IMR-90 (cell line): ENCODE data around the gene TGM1. TPM values are rescaled to one million over a fixed set of nuclear protein-coding genes. Genes with fewer than 3 reads are reported as not detected.

Source experiments
- ATAC-seq: fragments of 200-7000 bp; cut with Tn5 transposase; 2 replicates; pipeline ENCODE4 v1.9.1; 2020; ENCODE audit warnings: low read depth, mild to moderate bottlenecking, moderate library complexity
- BruUV-seq: library from RNA; stranded (reverse); fragments of 400-500 nt; replicated peaks from 2 replicates; lab custom pipeline; 2021; lab: Mats Ljungman, UMichigan
- CTCF ChIA-PET: fragments of 300-600 bp; formaldehyde crosslinking; extraction: SDS; loops from one replicate; lab custom pipeline; 2021; ENCODE audit warnings: antibody characterized with exemption; lab: Yijun Ruan, JAX
- POLR2A ChIA-PET: fragments of 300-600 bp; sonication (Branson Sonifier 250); formaldehyde crosslinking; loops from one replicate; lab custom pipeline; 2022; ENCODE audit warnings: antibody characterized with exemption; ENCODE audit not compliant: unreplicated experiment; lab: Charles Lee
- DNase-seq: peaks from one replicate; pipeline ENCODE4 v3.0.0; 2013
- H2AFZ ChIP-seq: replicated peaks from 2 replicates; pipeline ENCODE3; 2013; ENCODE audit warnings: low read length, mild to moderate bottlenecking; ENCODE audit not compliant: poor library complexity
- H2AK5ac ChIP-seq: 2 replicates; pipeline ENCODE4 v1.6.1; 2013; ENCODE audit warnings: low read depth, low read length, inconsistent platforms
- H2AK9ac ChIP-seq: replicated peaks from 2 replicates; pipeline ENCODE3; 2013; ENCODE audit warnings: mild to moderate bottlenecking, low read depth, low read length, moderate library complexity; ENCODE audit not compliant: poor library complexity
- H2BK120ac ChIP-seq: 2 replicates; pipeline ENCODE4 v1.6.1; 2013; ENCODE audit warnings: low read depth, low read length, inconsistent platforms
- H2BK15ac ChIP-seq: 3 replicates; pipeline ENCODE4 v1.6.1; 2013; ENCODE audit warnings: low read depth, low read length, inconsistent platforms
- H2BK20ac ChIP-seq: 2 replicates; pipeline ENCODE4 v1.6.1; 2013; ENCODE audit warnings: low read depth, mild to moderate bottlenecking, inconsistent platforms, low read length, moderate library complexity
- H2BK5ac ChIP-seq: 2 replicates; pipeline ENCODE4 v1.6.1; 2013; ENCODE audit warnings: mild to moderate bottlenecking, low read depth, low read length, inconsistent platforms; ENCODE audit not compliant: poor library complexity, severe bottlenecking
- H3K14ac ChIP-seq: replicated peaks from 2 replicates; pipeline ENCODE4 v1.6.1; 2013; ENCODE audit warnings: low read depth, low read length, inconsistent platforms
- H3K18ac ChIP-seq: 2 replicates; pipeline ENCODE4 v1.6.1; 2013; ENCODE audit warnings: low read depth, low read length, control low read depth
- H3K23ac ChIP-seq: 2 replicates; pipeline ENCODE4 v1.6.1; 2013; ENCODE audit warnings: low read depth, low read length, inconsistent platforms
- H3K27ac ChIP-seq: 2 replicates; pipeline ENCODE4 v1.5.1; 2013; ENCODE audit warnings: mild to moderate bottlenecking, control low read depth, low read length; ENCODE audit not compliant: insufficient read depth
- H3K27me3 ChIP-seq: 2 replicates; pipeline ENCODE4 v1.6.1; 2013; ENCODE audit warnings: low read length; ENCODE audit not compliant: control insufficient read depth, insufficient read depth
- H3K36me3 ChIP-seq: 2 replicates; pipeline ENCODE4 v1.6.1; 2013; ENCODE audit warnings: low read length, mixed read lengths; ENCODE audit not compliant: control insufficient read depth, insufficient read depth
- H3K4ac ChIP-seq: 2 replicates; pipeline ENCODE4 v1.6.1; 2013; ENCODE audit warnings: low read depth, low read length, inconsistent platforms
- H3K4me1 ChIP-seq: 2 replicates; pipeline ENCODE4 v1.6.1; 2013; ENCODE audit warnings: low read length, mixed read lengths; ENCODE audit not compliant: control insufficient read depth, insufficient read depth
- H3K4me2 ChIP-seq: 2 replicates; pipeline ENCODE4 v1.6.1; 2013; ENCODE audit warnings: low read depth, mild to moderate bottlenecking, control low read depth, low read length, moderate library complexity
- H3K4me3 ChIP-seq: 2 replicates; pipeline ENCODE4 v1.5.1; 2013; ENCODE audit warnings: low read depth, mild to moderate bottlenecking, control low read depth, low read length, moderate library complexity; ENCODE audit not compliant: insufficient read depth
- H3K56ac ChIP-seq: 2 replicates; pipeline ENCODE4 v1.6.1; 2013; ENCODE audit warnings: low read length, inconsistent platforms; ENCODE audit not compliant: insufficient read depth; ENCODE audit errors: extremely low read depth
- H3K79me1 ChIP-seq, 2 experiments: 2 replicates each; pipeline ENCODE4 v1.6.1; 2013; ENCODE audit warnings: low read length in 2 of 2, inconsistent platforms in 1 of 2, low read depth in 1 of 2
- H3K9ac ChIP-seq: 2 replicates; pipeline ENCODE4 v1.6.1; 2013; ENCODE audit warnings: low read depth, low read length, control low read depth
- H3K9me1 ChIP-seq: 2 replicates; pipeline ENCODE4 v1.6.1; 2013; ENCODE audit warnings: low read length, inconsistent platforms; ENCODE audit not compliant: insufficient read depth
- H3K9me3 ChIP-seq: 2 replicates; pipeline ENCODE4 v1.6.1; 2013; ENCODE audit warnings: low read length; ENCODE audit not compliant: control insufficient read depth, insufficient read depth
- H4K20me1 ChIP-seq: 2 replicates; pipeline ENCODE4 v1.6.1; 2013; ENCODE audit warnings: low read length, inconsistent platforms; ENCODE audit not compliant: insufficient read depth
- H4K5ac ChIP-seq: 2 replicates; pipeline ENCODE4 v1.6.1; 2013; ENCODE audit warnings: mild to moderate bottlenecking, low read depth, low read length, control low read depth
- H4K8ac ChIP-seq, 2 experiments: 2 replicates each; pipeline ENCODE4 v1.6.1; 2013; ENCODE audit warnings: low read depth in 2 of 2, low read length in 2 of 2, control low read depth in 1 of 2, inconsistent platforms in 1 of 2
- H4K91ac ChIP-seq: 2 replicates; pipeline ENCODE4 v1.6.1; 2013; ENCODE audit warnings: low read depth, low read length, inconsistent platforms; ENCODE audit not compliant: insufficient read depth
- POLR2A ChIP-seq: IDR thresholded peaks from 2 replicates; pipeline ENCODE4 v1.6.1; 2012; ENCODE audit warnings: mild to moderate bottlenecking, low read depth, low read length
- WGBS, 2 experiments: methylation state at CpG; one replicate each; pipeline versions ENCODE4 v1.1.5 to v1.1.7; 2013; ENCODE audit warnings: missing lambda C conversion rate in 2 of 2; ENCODE audit not compliant: insufficient read length in 1 of 2; ENCODE audit errors: extremely low coverage in 2 of 2; 5-methylcytosine and 5-hydroxymethylcytosine counted together
- dilution Hi-C: fragments of 300-500 bp; cut with HindIII; formaldehyde crosslinking; loops from one replicate; pipeline ENCODE4 v1.14.3; 2018; ENCODE audit warnings: low sequenced_read_pairs; ENCODE audit not compliant: unreplicated experiment
- in situ Hi-C: fragments of 300-500 bp; cut with MboI; formaldehyde crosslinking; loops from 3 replicates; pipeline ENCODE4 v1.14.3; 2019; ENCODE audit warnings: low sequenced_read_pairs, inconsistent platforms, mixed read lengths
- intact Hi-C: fragments of 100-400 bp; cut with micrococcal nuclease; formaldehyde crosslinking; loops from 2 replicates; pipeline ENCODE4 v1.10.0; 2022
- polyA plus RNA-seq, 3 experiments: library from polyadenylated mRNA; depleted of rRNA; stranded (reverse); fragments of >200 nt; gene quantifications; 2 replicates each; pipeline ENCODE4 v1.2.3, GENCODE V29; 2012; ENCODE audit warnings: low replicate concordance in 1 of 3
- total RNA-seq: library from RNA; depleted of rRNA; stranded (reverse); fragments of >200 nt; gene quantifications from 2 replicates; pipeline ENCODE4 v1.2.3, GENCODE V29; 2012
- TF ChIP-seq, protein P1 (sequence below): conservative IDR thresholded peaks from 2 replicates; pipeline ENCODE4 v1.5.1; 2012; ENCODE audit warnings: mild to moderate bottlenecking, low read depth, low read length, improper control_type of control experiment

TGM1 gene
- total and polyA plus RNA-seq, 2 of the 4 experiments (the other 2 are of a cell fraction), result 0.72 to 3.3 TPM

DNA sequence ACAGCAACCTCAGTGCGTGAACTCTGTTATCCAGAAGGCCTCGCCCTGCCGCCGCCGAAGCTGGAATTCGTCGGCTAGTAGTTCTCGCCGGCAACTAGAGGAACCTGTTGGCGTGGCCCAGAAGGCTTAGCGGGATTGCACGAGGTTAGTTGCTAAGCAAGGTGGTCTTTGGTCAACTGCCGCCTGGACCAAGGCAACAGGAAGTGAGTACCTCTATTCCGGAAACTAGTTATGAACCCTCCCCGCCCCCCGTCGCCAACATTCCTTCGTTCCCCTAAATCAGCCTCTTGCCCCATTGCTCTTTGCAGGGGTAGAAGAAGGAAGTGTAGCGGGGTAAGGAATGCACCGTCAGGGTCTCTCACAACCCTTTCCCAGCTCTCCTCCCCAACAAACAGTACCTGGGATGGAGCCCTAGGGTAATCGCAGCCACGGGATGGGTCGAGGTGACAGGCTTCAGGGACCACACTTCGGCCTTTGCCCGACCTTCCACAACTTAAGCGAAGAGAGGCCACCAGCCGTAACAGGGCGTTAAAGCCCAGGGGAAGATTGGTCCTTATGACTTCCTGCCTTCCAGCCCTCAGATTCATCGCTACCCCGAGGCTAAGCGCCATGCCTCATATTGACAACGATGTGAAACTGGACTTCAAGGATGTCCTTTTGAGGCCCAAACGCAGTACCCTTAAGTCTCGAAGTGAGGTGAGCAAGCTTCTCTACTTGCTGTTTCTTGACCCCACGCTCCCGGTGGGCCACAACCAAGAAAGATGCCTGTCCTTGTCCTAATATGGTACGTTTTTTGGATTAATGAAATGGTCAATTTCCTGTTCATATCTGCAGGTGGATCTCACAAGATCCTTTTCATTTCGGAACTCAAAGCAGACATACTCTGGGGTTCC is 30.1 kb downstream of the TGM1 start, which contains the start of gene GMPR2:
Gene GMPR2, plus strand, starts transcription at position 285 of the 893 bp plus-strand sequence. Its CDS starts 325 bp downstream, at position 610.
- ChIA-PET POLR2A (interaction anchor here (1.2 kb wide), 1 partner anchor 10 kb away, joined by 3 read pairs; the partner anchor contains the start of gene TINF2), CTCF (no interaction called here)
- H4K5ac ChIP-seq, result peak within 1 kb of the TSS; percentile 92
- TSS peak; percentile 67 for BruUV-seq
- peak within 1 kb of the TSS; percentile 97 for H4K91ac ChIP-seq
- H3K9me3 ChIP-seq, result no peaks in the 10 kb centered on the region
- peaks cover 47 to 84% of the 10 kb centered on the region in 2 experiments for H3K79me1 ChIP-seq
- dilution Hi-C loops (no loop called here), intact Hi-C loops (loop anchor here (1.0 kb wide), 1 partner anchor 17 kb away; the partner anchor contains the start of gene MDP1), in situ Hi-C loops (loop anchor here (10.0 kb wide), 1 partner anchor 202 kb away; no protein-coding TSS in a partner anchor)
- peak within 1 kb of the TSS; percentile 97 for H2AK5ac ChIP-seq
- ATAC-seq (peak; percentile 67), DNase-seq (no peak)
- TF ChIP-seq, protein P1, sequence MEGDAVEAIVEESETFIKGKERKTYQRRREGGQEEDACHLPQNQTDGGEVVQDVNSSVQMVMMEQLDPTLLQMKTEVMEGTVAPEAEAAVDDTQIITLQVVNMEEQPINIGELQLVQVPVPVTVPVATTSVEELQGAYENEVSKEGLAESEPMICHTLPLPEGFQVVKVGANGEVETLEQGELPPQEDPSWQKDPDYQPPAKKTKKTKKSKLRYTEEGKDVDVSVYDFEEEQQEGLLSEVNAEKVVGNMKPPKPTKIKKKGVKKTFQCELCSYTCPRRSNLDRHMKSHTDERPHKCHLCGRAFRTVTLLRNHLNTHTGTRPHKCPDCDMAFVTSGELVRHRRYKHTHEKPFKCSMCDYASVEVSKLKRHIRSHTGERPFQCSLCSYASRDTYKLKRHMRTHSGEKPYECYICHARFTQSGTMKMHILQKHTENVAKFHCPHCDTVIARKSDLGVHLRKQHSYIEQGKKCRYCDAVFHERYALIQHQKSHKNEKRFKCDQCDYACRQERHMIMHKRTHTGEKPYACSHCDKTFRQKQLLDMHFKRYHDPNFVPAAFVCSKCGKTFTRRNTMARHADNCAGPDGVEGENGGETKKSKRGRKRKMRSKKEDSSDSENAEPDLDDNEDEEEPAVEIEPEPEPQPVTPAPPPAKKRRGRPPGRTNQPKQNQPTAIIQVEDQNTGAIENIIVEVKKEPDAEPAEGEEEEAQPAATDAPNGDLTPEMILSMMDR, result no peak
- TF ChIP-seq POLR2A, result 0 out of 2 replicates have a peak, but pooled peaks have one; percentile 1
- H3K18ac ChIP-seq, result peak within 1 kb of the TSS; percentile 67
- H2AK9ac ChIP-seq, result peak within 1 kb of the TSS; percentile 99
- peak within 1 kb of the TSS; percentile 100 for H2AFZ ChIP-seq
- no peaks in the 10 kb centered on the region for H4K20me1 ChIP-seq
- H2BK15ac ChIP-seq, result peak within 1 kb of the TSS; percentile 79
- peak within 1 kb of the TSS; percentile 98 to 100 for H4K8ac ChIP-seq
- H3K27ac ChIP-seq, result peak within 1 kb of the TSS; percentile 91
- peak within 1 kb of the TSS; percentile 98 for H3K4me2 ChIP-seq
- peaks cover 16% of the 10 kb centered on the region for H3K9me1 ChIP-seq
- H3K27me3 ChIP-seq, result no peaks in the 10 kb centered on the region
- H3K9ac ChIP-seq, result peak within 1 kb of the TSS; percentile 91
- H3K56ac ChIP-seq, result peak within 1 kb of the TSS; percentile 97
- peak within 1 kb of the TSS; percentile 98 for H3K23ac ChIP-seq
- peak within 1 kb of the TSS; percentile 98 for H3K4ac ChIP-seq
- peaks cover 22% of the 10 kb centered on the region for H3K36me3 ChIP-seq
- H2BK5ac ChIP-seq, result peak within 1 kb of the TSS; percentile 92
- H3K4me1 ChIP-seq, result peaks cover 8% of the 10 kb centered on the region
- WGBS, 2 experiments, result 10% methylated on average over 9 of the region's 38 CpGs; no CpG with 5 or more reads in 1 of the 2 experiments
- H2BK120ac ChIP-seq, result peak within 1 kb of the TSS; percentile 96
- H3K14ac ChIP-seq, result peak within 1 kb of the TSS; percentile 99
- H2BK20ac ChIP-seq, result peak within 1 kb of the TSS; percentile 78; the same call in 1 of the 2 replicates
- H3K4me3 ChIP-seq, result peak within 1 kb of the TSS; percentile 56
